Neural progenitor cell (in vitro differentiated cells): ENCODE measurements around the gene DNAI7.

Experiments
- EZH2 ChIP-seq: fragments of 200-600 bp; sonication (generic); IDR thresholded peaks from 2 replicates; pipeline ENCODE4 v1.6.1; 2017; ENCODE audit warnings: antibody characterized with exemption, mild to moderate bottlenecking, moderate library complexity
- TF ChIP-seq, protein P1 (sequence below): fragments of 200-600 bp; sonication (generic); IDR thresholded peaks from 2 replicates; pipeline ENCODE4 v1.5.1; 2017; ENCODE audit warnings: antibody characterized with exemption, mild to moderate bottlenecking

DNA sequence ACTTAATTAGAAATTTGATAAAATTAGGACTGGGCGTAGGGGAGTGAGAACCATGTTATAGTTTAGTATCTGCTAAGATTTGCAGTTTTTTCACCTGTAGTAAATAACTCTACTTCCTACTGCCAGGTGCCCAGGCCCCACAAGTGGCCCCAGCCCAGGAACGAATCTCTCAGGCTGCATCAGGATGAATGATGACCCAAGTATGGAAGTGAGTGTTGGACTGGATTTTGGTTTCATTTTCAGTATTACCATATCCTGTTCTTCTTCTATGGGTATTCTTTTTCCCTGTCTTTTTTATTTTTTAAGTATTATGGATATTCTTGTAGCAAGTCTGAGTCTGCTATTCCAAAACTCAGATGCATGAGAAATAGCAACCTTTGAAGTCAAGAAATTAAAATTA lies 125.7 kb downstream of the DNAI7 start:
- TF ChIP-seq, protein P1, sequence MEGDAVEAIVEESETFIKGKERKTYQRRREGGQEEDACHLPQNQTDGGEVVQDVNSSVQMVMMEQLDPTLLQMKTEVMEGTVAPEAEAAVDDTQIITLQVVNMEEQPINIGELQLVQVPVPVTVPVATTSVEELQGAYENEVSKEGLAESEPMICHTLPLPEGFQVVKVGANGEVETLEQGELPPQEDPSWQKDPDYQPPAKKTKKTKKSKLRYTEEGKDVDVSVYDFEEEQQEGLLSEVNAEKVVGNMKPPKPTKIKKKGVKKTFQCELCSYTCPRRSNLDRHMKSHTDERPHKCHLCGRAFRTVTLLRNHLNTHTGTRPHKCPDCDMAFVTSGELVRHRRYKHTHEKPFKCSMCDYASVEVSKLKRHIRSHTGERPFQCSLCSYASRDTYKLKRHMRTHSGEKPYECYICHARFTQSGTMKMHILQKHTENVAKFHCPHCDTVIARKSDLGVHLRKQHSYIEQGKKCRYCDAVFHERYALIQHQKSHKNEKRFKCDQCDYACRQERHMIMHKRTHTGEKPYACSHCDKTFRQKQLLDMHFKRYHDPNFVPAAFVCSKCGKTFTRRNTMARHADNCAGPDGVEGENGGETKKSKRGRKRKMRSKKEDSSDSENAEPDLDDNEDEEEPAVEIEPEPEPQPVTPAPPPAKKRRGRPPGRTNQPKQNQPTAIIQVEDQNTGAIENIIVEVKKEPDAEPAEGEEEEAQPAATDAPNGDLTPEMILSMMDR, result no peak
- TF ChIP-seq EZH2, result no peak
